GM18858 (cell line): ENCODE measurements around the gene CHEK1.

Experiments
- ATAC-seq: cut with Tn5 transposase; IDR thresholded peaks from one replicate; pipeline ENCODE4 v1.9.1; 2021; ENCODE audit not compliant: unreplicated experiment

The CHEK1 gene

DNA sequence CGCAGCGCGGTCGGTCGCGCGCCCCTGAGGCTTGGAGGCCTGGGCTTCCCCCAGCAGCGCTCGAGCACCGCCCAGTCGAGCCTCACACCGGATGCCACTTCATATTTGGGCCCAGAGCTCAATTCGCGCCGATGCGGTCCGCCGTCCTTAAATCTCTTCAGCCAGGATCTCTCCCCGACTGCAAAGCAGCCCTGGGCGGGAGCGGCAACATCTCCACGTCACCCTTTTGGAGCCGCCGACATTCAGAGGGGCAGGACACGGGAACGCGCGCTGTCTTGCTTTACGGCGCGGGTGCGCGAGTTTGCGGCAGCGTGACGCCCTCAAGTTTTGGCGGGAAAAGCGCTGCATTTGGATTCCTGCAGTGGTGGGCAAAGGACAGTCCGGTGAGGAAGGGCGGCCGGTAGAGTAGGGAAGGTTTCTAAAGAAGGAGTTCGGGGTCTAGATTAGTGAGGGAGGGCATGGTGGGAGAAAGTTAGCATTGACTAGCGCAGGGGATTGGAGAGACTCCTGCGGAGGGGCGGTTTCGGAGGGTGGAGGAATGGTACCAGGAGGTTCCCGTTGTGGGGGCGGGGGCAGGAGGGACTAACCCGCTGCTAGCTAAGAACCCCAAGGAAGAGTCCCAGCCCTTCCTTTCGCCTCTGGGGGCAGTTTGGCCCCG is 796 bp downstream of the CHEK1 start:
- peak; percentile 62 for ATAC-seq

GRCh38 chr11:125626288-125626950 is 1.5 kb downstream of the CHEK1 start:
- no peak for ATAC-seq

- ATAC-seq = no peak
These were observed 2.4 kb downstream of the CHEK1 start for GRCh38 chr11:125627236-125627910.

DNA sequence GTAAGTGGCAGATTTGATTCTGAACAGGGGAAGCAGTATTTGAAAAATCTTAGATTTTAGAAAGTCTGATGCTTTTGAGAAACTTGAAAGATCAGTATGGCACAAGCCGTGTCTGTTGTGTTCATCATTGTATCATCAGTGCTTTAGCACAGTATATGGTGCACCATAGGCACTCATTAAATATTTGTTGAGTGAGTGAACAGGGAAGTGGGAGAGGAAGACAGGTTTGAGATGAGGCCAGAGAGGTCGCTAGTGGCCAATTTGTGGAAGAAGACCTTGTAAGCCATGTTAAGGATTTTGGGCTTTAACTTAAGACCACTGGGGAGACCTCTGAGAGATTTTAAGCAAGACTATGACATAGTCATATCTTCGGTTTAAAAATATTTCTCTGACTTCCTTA is 12.9 kb downstream of the CHEK1 start:
- no peak for ATAC-seq

- no peak for ATAC-seq
These were observed 13.4 kb downstream of the CHEK1 start for GRCh38 chr11:125638315-125638714.

DNA sequence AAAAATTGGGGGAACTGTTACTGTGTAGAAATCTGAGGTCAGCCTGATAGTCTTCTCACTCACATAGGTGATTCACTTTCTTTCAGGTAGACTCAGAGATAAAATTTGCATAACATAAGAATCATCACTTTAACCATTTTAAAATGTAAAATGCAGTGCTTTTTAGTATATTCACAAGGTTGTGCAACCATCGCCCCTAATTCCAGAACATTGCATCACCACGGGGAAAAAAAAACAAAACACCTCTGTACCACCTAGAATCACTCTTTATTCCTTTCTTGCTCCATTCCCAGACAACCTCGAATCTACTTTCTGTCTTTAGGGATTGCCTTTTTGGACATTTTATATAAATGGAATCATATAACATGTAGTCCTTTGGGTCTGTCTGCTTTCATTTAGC is 20.9 kb downstream of the CHEK1 start:
- no peak for ATAC-seq

DNA sequence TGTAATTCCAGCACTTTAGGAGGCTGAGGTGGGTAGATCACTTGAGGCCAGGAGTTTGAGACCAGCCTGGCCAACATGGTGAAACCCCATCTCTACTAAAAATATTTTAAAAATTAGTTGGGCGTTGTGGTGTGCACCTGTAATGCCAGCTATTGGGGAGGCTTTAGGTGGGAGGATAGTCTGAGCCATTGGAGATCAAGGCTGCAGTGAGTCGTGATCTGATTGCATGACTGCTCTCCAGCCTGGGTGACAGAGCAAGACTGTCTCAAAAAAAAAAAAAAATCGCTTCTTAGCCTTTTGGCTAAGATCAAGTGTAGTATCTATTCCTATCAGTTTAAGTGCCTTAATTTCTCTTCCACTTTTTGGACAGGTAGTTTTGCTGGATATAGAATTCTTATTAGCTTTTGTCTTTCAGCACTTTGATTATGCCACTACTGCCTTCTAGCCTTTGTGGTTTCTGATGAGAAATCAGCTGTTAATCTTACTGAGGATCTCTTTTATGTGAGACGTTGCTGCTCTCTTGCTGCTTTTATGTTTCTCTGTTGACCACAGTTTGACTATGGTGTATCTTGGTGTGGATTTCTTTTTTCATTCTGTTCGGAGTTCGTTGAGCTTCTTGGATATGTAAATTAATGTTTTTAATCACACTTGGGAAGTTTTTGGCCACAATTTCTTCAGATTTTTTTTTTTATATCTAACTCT is 24.7 kb downstream of the CHEK1 start:
- ATAC-seq = no peak

DNA sequence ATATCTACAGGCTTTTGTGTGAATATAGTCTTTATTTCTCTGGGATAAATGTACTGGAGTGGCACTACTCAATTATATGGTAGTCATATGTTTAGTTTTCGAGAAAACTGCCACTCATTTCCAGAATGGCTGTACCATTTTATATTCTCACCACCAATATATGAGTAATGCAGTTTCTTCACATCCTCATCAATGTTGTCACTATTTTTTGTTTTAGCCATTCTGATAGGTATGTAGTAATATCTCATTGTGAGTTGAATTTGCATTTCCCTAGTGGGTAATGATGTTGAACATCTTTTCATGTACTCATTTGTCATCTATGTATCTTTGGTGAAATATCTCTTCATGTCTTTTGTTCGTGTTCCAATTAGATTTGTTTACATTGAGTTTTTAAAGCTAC is 37.7 kb downstream of the CHEK1 start:
- no peak for ATAC-seq

DNA sequence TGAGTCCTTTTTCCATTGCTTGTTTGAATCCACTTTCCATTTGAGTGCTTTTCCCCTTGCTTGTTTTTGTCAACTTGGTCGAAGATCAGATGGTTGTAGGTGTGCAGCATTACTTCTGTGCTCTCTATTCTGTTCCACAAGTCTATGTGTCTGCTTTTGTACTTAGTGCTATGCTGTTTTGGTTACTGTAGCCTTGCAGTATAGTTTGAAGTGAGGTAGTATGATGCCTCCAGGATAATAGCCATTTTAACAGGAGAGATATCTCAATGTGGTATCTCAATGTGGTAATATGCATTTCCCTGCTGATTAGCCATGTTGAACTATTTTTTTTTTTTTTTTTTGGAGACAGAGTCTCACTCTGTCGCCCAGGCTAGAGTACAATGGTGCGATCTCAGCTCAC is 38.9 kb downstream of the CHEK1 start:
- ATAC-seq = no peak

GRCh38 chr11:125667151-125667550 is 42.2 kb downstream of the CHEK1 start:
- no peak for ATAC-seq

GRCh38 chr11:125670172-125670571 is 45.2 kb downstream of the CHEK1 start:
- ATAC-seq = no peak

DNA sequence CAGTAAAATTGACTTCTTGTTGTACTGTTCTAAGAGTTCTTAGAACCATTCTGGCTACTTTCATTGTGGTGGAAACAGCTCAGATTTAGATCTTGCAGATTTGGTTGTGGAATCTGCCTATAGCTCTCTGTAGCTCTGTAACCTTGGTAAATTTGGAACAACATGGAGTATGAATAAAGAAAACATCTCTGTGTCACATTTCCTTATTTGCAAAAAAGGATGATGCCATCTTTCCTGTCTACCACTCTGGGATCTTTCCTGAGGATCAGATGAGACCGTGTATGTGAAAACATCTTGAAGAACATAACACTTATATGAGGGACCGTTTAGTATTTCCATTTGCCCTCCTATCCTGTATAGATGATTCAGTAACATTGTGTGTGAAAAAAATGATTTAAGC is 46.6 kb downstream of the CHEK1 start:
- ATAC-seq = no peak

DNA sequence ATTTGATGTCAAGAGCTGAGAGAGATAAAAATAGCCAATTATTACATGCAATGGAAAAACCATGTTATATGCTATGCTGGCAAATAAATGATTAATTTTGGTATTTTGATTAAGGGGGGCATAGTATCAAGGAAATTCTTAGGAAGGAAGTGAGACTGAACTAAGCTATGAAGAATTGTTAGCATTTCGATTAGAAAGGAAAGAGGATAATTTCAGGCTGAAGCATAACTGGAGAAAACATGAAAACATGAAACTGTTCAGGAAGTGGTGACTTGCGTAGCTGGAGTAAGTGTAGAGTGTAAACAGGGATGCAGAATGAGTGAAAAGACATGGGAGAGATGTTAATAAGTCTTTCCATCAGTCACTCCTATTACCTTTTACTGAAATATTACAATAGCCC is 49.2 kb downstream of the CHEK1 start:
- no peak for ATAC-seq

- no peak for ATAC-seq
These were observed 50.2 kb downstream of the CHEK1 start for GRCh38 chr11:125675196-125675595.

DNA sequence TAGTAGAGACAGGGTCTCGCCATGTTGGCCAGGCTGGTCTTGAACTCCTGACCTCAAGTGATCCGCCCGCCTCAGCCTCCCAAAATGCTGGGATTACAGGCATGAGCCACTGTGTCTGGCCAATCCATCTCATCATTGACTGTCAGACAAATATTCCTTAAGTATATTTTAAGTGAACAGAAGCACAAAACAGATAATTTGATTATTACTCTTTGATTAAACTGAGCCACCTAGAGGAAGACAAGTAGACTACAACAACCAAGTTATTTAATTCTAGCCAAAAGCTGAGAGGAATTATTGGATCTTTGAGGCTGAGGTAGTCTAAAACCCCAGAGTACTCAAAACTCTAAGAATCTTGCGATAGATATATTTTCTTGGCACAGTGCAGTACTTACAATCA is 54.4 kb downstream of the CHEK1 start:
- no peak for ATAC-seq

DNA sequence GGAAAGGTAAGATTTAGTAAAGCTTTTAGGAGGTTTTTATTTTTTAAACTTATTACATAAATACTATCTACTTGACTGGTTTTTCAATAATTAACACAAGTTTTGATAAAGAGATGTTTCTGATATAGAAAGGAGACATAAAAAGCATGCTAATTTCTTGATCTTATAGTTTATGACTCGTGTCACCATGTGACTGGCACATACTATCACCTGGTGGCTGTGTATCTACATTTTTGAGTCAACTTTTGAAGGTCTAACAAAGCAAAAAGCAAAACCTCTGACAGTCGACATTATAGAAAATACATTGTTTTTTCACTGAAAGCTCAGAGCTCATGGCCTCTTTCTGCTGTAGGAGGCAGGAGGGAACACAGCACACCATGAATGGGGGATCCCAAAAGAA is 54.9 kb downstream of the CHEK1 start:
- ATAC-seq = no peak

GRCh38 chr11:125680747-125681146 is 55.8 kb downstream of the CHEK1 start, which contains the start of gene ACRV1:
Gene ACRV1, minus strand, starts transcription at chr11:125680847. Its CDS starts 67 bp downstream, at chr11:125680780.
- ATAC-seq = no peak

DNA sequence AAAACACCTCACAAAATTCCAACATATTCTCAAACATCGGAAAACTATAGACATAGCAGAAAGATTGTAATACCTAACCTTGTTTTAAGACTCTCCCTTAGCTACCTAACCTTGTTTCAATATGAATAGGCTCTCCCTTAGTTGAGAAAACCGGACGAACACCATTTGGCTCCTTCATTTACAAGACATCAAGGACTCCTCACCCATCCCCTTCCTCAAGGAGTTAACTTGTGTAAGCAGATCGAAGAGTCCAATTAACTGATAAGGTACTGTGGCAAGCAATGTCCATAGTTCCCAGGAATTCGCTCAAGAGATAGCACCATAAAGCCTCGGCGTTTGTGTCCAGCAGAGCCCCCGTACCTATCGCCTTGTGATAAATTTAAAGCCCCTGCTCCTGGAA is 60.3 kb downstream of the CHEK1 start:
- no peak for ATAC-seq

- ATAC-seq = no peak
These were observed 63.1 kb downstream of the CHEK1 start for GRCh38 chr11:125688066-125688465.

GRCh38 chr11:125688632-125689031 is 63.7 kb downstream of the CHEK1 start:
- no peak for ATAC-seq

DNA sequence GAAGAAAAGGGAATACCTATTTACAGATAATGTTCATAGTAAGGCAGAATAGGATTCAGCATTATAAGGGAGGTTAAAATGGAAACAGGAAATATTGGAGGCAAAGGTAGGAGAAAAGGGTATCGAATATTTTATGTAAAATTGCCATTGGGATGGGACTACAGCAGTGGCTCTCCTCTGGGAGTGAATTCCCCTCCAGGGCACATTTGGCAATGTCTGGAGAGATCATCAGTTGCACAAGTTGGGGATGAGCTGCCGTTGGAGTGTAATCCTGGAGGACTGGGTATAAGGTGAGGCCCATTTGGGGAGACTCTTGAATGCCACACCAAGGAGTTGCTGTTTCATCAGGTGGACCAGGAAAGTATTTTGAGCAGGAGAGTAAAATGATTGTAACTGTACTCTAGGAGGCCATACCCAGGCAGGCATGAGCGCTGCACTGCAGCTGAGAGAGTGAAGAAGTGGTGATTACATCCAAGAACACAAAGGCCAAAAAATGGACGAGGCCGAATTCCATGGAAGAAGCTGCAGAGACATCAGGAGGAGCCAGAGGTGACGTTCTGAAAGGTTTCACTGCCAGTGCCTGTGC is 64.4 kb downstream of the CHEK1 start:
- ATAC-seq = no peak
